ENCODE measurements around the gene KLHL42.

Gene KLHL42

GRCh38 chr12:27780612-27781408, 777 bp downstream of the KLHL42 start:
- DNase-seq: peak; percentile 45

- DNase-seq: no peak
Measured at GRCh38 chr12:27781680-27782079, 1.6 kb downstream of the KLHL42 start.

DNA sequence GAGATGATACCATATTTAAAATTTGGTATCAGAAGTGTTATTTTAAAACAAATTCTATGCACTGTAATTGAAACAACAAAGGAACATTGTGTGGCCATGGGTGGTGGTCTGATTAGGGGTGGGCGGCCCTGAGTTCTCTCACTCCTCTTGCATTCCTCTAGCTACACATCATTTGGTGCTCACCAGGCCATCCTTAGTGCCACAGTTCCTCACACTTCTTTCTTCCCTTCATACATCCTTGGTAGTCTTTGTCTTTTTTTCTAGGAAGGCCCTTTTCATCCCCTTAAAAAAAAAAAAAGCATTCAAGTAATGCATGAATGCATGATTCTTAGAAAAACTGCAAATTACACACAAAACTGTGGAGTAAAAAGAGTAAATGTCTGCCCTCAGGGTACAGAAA, 2.4 kb downstream of the KLHL42 start:
- no peak for DNase-seq

- DNase-seq: no peak
Measured at GRCh38 chr12:27785882-27786570, 6.0 kb downstream of the KLHL42 start.

GRCh38 chr12:27787559-27787958, 7.5 kb downstream of the KLHL42 start:
- no peak for DNase-seq

GRCh38 chr12:27790179-27790578, 10.1 kb downstream of the KLHL42 start:
- DNase-seq: no peak

- no peak for DNase-seq
Measured at GRCh38 chr12:27794818-27795584, 15.0 kb downstream of the KLHL42 start.

DNA sequence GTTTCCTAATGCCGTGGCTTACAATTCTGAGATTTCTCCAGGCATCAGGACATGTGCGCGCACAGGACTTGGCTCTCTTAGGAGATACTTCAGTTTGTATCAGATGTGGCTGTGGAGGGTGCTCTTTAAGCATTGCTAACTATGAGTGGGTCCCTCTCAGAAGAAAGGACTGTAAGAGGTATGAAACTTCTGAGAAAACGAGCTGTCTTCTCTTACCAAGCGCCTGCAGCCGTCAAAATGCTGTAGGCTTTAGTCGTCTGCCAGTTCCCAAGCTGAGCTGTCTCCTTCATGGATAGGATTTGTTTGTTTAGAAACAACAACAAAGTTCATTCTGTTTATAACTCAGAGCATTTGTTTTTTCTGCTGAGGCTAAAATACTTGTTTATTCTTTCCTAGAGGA, 16.1 kb downstream of the KLHL42 start:
- no peak for DNase-seq

DNA sequence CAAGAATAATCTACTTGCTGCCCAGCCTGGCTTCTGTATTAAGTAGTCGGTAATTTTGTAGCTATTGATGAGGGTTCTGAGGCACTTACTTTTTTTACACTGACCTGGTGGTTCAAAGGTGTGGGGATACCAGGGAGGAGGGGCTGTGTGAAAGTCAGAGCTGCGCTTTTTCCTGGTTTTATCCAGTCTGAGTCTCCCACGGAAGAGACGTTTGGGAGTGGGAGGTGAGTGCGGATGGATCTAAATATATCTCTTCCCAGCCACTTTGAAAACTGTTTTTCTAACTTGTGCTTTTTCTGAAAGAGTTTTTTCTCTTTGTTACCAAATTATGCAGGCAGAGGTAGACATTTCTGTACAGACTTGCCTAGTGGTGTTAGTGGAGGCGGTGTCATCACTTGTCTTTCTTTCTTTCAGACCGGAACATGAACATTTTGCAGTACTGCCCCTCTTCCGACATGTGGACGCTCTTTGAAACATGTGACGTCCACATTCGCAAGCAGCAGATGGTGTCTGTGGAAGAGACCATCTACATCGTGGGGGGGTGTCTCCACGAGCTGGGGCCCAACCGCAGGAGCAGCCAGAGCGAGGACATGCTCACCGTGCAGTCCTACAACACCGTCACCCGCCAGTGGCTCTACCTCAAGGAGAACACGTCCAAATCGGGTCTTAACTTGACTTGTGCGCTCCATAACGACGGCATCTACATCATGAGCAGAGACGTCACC, 17.4 kb downstream of the KLHL42 start:
- DNase-seq: no peak

DNA sequence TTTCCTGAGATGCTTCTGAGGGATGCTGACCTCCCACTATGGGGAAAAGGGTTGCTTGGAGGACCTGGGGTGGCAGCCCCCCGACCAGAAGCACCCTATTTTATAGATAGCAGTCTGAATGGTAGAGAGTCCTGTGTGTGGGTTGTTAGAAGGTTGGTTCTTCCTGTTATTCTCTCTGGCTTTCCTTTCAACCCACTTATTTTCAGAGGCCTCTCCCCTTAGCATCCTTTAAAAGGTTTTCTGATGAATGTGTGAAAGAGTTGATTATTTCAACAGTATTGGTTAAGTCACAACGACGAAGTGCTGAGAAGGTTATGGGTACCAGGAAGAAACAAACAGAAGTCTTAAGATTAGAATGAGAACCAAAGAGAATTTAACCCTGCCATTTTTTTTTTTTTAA, 20.8 kb downstream of the KLHL42 start:
- no peak for DNase-seq

DNA sequence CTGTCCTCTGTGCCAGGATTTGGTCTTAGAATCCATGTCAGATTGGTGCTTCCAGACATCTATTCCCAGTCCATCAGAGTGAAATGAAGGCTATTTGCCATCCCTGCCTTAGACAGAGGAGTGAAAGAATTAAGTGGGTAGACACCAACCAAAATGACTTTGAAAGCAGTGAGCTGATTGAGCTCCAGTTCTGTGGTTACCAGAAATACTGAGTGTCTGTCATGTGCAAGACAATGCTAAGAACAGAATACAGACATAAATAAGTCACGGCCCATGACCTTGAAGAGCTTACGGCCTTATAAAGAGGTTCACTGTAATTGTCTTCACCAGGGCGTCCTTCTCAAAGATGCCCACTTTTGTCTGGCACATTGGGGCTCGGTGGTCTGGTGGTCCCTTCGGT, 21.6 kb downstream of the KLHL42 start:
- no peak for DNase-seq

GRCh38 chr12:27802511-27802910, 22.5 kb downstream of the KLHL42 start:
- DNase-seq: peak; percentile 11

- DNase-seq: no peak
Measured at GRCh38 chr12:27802936-27803335, 22.9 kb downstream of the KLHL42 start.

- no peak for DNase-seq
Measured at GRCh38 chr12:27805238-27805637, 25.2 kb downstream of the KLHL42 start.

DNA sequence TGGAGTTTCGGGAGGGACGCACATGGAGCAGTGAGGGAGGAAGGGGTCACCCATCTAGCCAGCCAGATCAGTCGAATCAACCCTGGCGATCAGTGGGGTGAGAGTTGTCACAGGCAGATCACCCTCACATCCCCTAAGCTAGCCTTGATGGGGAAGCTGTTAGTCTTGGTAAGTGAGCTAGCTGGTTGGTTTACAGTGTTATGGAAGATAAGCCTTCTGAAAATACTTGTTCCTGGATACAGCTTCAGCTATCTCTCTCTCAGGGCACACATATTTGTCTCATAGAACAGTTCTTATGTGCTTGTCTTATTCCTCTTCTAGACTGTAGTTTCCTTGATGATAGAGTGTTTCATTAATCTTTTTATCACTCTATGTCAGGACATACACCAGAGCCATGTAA, 26.2 kb downstream of the KLHL42 start:
- DNase-seq: no peak

DNA sequence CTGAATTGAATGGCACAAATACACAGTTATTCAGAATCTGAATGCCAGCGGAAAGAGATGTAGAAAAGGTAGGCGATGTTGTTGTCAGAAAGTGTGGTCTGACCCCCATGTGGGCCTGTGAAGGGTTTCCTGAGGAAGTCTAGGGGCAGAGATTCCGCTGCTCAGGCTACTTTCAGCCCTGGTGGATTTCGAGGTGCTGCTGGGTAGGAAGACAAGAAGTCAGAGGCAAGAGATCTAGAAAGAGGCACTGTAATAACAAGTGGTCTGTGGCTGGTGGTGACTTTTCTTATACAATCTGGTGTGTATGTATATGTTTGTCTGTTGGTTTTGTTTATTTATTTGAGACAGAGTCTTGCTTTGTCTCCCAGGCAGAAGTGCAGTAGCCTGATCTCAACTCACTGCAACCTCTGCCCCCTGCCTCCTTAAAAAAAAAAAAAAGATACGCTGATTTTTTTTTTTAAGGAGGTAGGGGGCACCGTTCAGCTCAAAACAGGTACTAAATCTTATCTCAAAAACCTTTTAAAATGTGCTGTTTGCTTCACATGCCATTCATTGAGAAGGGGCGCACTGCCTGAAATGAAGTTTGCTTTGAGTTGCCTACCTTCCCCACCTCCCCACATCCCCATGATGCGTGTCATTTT, 27.1 kb downstream of the KLHL42 start:
- DNase-seq: peak; percentile 41

- DNase-seq: no peak
Measured at GRCh38 chr12:27808841-27809240, 28.8 kb downstream of the KLHL42 start.

DNA sequence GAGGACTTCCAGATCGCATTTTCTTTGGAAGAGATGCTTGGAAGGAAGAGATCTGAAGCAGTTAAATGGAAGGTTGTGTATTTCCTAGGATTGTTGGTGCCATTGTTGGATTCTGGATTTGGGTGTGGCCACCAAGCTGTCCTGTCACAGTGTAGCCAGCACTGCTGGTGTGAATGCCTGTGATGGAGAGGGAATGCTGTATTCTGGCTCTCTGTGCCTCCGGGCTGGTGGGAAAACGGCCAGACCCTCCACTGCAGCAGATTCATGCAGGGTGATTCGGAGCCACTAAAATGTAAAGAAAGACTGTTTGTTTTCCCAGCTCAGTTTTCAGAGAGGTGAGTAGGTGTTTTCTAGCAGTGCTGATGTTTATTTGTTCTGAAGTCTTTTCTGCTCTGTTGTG, 30.7 kb downstream of the KLHL42 start:
- DNase-seq: no peak

GRCh38 chr12:27812502-27812901, 32.5 kb downstream of the KLHL42 start:
- no peak for DNase-seq

DNA sequence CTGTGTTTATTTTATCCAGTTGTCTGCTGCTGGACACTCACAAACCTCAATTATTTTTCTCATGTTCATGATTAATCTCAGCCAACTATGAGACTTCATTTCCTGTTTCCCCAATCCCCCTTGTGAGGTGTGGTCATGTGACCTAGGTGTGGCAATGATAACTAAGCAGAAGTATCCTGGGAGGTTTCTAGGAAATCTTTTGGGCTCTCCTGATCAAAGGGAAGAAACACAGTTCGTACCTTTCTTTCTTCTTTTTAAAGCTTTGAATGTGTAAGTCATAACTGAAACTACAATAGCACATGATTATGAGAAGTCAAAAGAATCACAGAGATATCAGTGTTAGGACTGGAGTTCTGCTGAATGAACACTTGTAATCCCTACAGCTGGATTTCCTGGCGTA, 34.4 kb downstream of the KLHL42 start:
- no peak for DNase-seq

DNA sequence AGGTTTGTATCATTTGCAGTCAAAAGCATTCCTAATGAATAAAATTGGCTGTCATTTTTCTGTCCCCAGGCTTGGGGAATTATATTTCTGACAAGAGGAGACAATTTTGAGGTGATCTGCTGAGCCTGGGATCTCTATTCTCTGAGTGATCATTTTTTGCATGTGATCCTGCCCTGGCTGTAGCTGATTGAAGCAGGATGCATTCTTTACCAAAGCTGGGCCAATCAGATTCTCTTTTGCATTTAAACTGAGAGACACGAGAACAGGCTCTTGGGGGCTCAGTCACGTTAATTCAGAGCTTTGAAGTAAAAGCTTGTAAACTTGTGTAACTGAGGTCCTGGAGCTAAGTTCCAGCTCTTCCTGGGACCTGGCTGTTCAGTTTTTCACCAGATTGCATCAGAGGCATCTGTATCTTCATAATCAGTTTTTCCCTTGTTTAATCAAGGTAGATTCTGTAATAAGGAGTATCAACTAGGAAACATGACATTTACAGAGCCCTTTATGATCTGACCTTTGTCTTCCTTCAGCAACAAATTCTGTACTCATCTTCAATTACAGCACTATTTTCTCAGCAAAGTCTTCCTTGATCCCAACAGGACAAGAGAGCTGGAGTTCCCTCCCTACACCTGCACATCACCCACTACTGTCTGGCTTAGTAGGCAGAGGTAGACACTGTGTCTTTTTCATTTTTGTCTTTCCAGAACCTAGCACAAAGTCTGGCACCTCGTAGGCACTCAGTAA, 35.0 kb downstream of the KLHL42 start:
- DNase-seq: no peak

GRCh38 chr12:27817766-27818165, 37.7 kb downstream of the KLHL42 start:
- DNase-seq: no peak
